HepG2 (cell line): ENCODE measurements around the gene AGRN. TPM values are rescaled to one million over a fixed set of nuclear protein-coding genes. Genes with fewer than 3 reads are reported as not detected.
A peak's percentile ranks its signal among the peaks of the same experiment; 100 is the strongest.

ENCODE experiments used
- DMAP1 ChIP-seq: IDR thresholded peaks from 2 replicates; pipeline ENCODE4 v1.6.1; 2016
- EZH2 ChIP-seq: conservative IDR thresholded peaks from 2 replicates; pipeline ENCODE4 v1.6.1; 2012; ENCODE audit warnings: mild to moderate bottlenecking, low read depth, low read length, moderate library complexity
- FOXP1 ChIP-seq, 2 experiments: fragments of 450-650 bp in 1 of 2; IDR thresholded peaks; 2 replicates each; pipeline ENCODE4 v1.6.1; 2017 to 2018; ENCODE audit warnings: antibody characterized with exemption in 1 of 2
- MTA1 ChIP-seq: sonication (generic); formaldehyde crosslinking; IDR thresholded peaks from 2 replicates; pipeline ENCODE4 v1.4.0; 2020; ENCODE audit warnings: missing genetic modification reagents, mild to moderate bottlenecking, borderline replicate concordance
- NCOR1 ChIP-seq: fragments of 200-600 bp; sonication (generic); IDR thresholded peaks from 2 replicates; pipeline ENCODE4 v1.7.0; 2017; ENCODE audit warnings: antibody characterized with exemption, low read length, borderline replicate concordance
- NR2C2 ChIP-seq: sonication (generic); formaldehyde crosslinking; IDR thresholded peaks from 2 replicates; pipeline ENCODE4 v1.4.0; 2020; ENCODE audit warnings: missing genetic modification reagents, mild to moderate bottlenecking, moderate library complexity, borderline replicate concordance
- SP140L ChIP-seq: sonication (generic); formaldehyde crosslinking; IDR thresholded peaks from 2 replicates; pipeline ENCODE4 v1.4.0; 2020; ENCODE audit warnings: missing genetic modification reagents, borderline replicate concordance
- TBP ChIP-seq: sonication (generic); formaldehyde crosslinking; IDR thresholded peaks from 2 replicates; pipeline ENCODE4 v1.5.0; 2020; ENCODE audit warnings: missing genetic modification reagents
- THAP8 ChIP-seq: sonication (generic); formaldehyde crosslinking; IDR thresholded peaks from 2 replicates; pipeline ENCODE4 v1.5.1; 2020; ENCODE audit warnings: missing genetic modification reagents, mild to moderate bottlenecking, borderline replicate concordance
- ZFP90 ChIP-seq: sonication (generic); formaldehyde crosslinking; IDR thresholded peaks from 2 replicates; pipeline ENCODE4 v1.8.0; 2022; ENCODE audit warnings: missing genetic modification reagents, mild to moderate bottlenecking, inconsistent platforms, borderline replicate concordance
- ZNF281 ChIP-seq: sonication (generic); formaldehyde crosslinking; IDR thresholded peaks from 2 replicates; pipeline ENCODE4 v1.4.0; 2020; ENCODE audit warnings: missing genetic modification reagents, borderline replicate concordance
- ZNF616 ChIP-seq: sonication (generic); formaldehyde crosslinking; IDR thresholded peaks from 2 replicates; pipeline ENCODE4 v1.5.0; 2020; ENCODE audit warnings: low read depth, mild to moderate bottlenecking, missing genetic modification reagents
- polyA plus RNA-seq, 8 experiments: library from polyadenylated mRNA; depleted of rRNA in 3 of 8; stranded (reverse) in 7 of 8; unstranded in 1 of 8; fragments of >200 nt; fragmentation: Illumina TruSeq in 4 of 8; extraction: Trizol in 4 of 8; gene quantifications; 2 replicates each; pipeline versions ENCODE4 v1.2.1 to v1.2.3, GENCODE V29; 2011 to 2016; ENCODE audit warnings: low read depth in 4 of 8, missing spikeins in 1 of 8, mixed read lengths in 1 of 8; ENCODE audit not compliant: insufficient read depth in 1 of 8
- total RNA-seq, 5 experiments: library from RNA; depleted of rRNA; stranded (reverse); fragments of >200 nt; fragmentation: Illumina TruSeq; extraction: Trizol; gene quantifications; 2 replicates each; pipeline ENCODE4 v1.2.3, GENCODE V29; 2016; ENCODE audit warnings: low read depth in 1 of 5
- TF ChIP-seq, protein P1 (sequence below): sonication (generic); formaldehyde crosslinking; IDR thresholded peaks from 2 replicates; pipeline ENCODE4 v1.5.1; 2020; ENCODE audit warnings: missing genetic modification reagents, mild to moderate bottlenecking, borderline replicate concordance
- TF ChIP-seq, protein P2 (sequence below): sonication (generic); formaldehyde crosslinking; IDR thresholded peaks from 2 replicates; pipeline ENCODE4 v1.4.0; 2020; ENCODE audit warnings: missing genetic modification reagents, mild to moderate bottlenecking, borderline replicate concordance
- TF ChIP-seq, protein P3 (sequence below): sonication (generic); formaldehyde crosslinking; IDR thresholded peaks from 2 replicates; pipeline ENCODE4 v1.4.0; 2020; ENCODE audit warnings: low read depth, mild to moderate bottlenecking, missing genetic modification reagents
- TF ChIP-seq, protein P4 (sequence below): IDR thresholded peaks from 2 replicates; pipeline ENCODE4 v1.6.1; 2016; ENCODE audit warnings: mild to moderate bottlenecking, missing biosample characterization, missing genetic modification reagents

Gene AGRN
- total and polyA plus RNA-seq, 2 of the 13 experiments (the other 11 are each of a cell fraction or from before 2014, with no cell fraction given): 29.8 to 65.2 TPM

GRCh38 chr1:1069711-1070676 lies 50.1 kb downstream of the AGRN start (continued):
- TF ChIP-seq ZFP90 (CRISPR knock-in tag): no peak
- no peak for TF ChIP-seq ZNF616
- TF ChIP-seq, protein P1, sequence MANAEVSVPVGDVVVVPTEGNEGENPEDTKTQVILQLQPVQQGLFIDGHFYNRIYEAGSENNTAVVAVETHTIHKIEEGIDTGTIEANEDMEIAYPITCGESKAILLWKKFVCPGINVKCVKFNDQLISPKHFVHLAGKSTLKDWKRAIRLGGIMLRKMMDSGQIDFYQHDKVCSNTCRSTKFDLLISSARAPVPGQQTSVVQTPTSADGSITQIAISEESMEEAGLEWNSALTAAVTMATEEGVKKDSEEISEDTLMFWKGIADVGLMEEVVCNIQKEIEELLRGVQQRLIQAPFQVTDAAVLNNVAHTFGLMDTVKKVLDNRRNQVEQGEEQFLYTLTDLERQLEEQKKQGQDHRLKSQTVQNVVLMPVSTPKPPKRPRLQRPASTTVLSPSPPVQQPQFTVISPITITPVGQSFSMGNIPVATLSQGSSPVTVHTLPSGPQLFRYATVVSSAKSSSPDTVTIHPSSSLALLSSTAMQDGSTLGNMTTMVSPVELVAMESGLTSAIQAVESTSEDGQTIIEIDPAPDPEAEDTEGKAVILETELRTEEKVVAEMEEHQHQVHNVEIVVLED (CRISPR knock-in tag): no peak
- no peak for TF ChIP-seq MTA1
- TF ChIP-seq EZH2: no peak
- no peak for TF ChIP-seq FOXP1 (IDR thresholded peaks at IDR 0.05)
- no peak for TF ChIP-seq FOXP1 (CRISPR knock-in tag; IDR thresholded peaks at IDR 0.05)
- TF ChIP-seq, protein P2, sequence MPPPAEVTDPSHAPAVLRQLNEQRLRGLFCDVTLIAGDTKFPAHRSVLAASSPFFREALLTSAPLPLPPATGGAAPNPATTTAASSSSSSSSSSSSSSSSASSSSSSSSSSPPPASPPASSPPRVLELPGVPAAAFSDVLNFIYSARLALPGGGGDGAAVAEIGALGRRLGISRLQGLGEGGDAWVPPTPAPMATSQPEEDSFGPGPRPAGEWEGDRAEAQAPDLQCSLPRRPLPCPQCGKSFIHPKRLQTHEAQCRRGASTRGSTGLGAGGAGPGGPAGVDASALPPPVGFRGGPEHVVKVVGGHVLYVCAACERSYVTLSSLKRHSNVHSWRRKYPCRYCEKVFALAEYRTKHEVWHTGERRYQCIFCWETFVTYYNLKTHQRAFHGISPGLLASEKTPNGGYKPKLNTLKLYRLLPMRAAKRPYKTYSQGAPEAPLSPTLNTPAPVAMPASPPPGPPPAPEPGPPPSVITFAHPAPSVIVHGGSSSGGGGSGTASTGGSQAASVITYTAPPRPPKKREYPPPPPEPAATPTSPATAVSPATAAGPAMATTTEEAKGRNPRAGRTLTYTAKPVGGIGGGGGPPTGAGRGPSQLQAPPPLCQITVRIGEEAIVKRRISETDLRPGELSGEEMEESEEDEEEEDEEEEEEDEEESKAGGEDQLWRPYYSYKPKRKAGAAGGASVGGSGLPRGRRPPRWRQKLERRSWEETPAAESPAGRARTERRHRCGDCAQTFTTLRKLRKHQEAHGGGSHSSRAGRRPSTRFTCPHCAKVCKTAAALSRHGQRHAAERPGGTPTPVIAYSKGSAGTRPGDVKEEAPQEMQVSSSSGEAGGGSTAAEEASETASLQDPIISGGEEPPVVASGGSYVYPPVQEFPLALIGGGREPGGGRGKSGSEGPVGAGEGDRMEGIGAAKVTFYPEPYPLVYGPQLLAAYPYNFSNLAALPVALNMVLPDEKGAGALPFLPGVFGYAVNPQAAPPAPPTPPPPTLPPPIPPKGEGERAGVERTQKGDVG (CRISPR knock-in tag): no peak
- TF ChIP-seq THAP8 (CRISPR knock-in tag): no peak
- no peak for TF ChIP-seq DMAP1 (CRISPR knock-in tag)
- TF ChIP-seq SP140L: no peak
- no peak for TF ChIP-seq ZNF281 (CRISPR knock-in tag)
- TF ChIP-seq NCOR1: no peak
- TF ChIP-seq TBP: no peak
- TF ChIP-seq, protein P3, sequence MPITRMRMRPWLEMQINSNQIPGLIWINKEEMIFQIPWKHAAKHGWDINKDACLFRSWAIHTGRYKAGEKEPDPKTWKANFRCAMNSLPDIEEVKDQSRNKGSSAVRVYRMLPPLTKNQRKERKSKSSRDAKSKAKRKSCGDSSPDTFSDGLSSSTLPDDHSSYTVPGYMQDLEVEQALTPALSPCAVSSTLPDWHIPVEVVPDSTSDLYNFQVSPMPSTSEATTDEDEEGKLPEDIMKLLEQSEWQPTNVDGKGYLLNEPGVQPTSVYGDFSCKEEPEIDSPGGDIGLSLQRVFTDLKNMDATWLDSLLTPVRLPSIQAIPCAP: no peak
- TF ChIP-seq NR2C2 (CRISPR knock-in tag): peak; percentile 55; the same call in 1 of the 2 replicates
- TF ChIP-seq, protein P4, sequence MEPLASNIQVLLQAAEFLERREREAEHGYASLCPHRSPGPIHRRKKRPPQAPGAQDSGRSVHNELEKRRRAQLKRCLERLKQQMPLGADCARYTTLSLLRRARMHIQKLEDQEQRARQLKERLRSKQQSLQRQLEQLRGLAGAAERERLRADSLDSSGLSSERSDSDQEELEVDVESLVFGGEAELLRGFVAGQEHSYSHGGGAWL (CRISPR knock-in tag): no peak
